HT1080 (cell line): ENCODE data around the gene SLC16A6. TPM values are rescaled to one million over a fixed set of nuclear protein-coding genes. Genes with fewer than 3 reads are reported as not detected.
"Not testable (repeated sequence)": the region's sequence is repeated elsewhere in the genome, so short reads cannot be mapped to it uniquely, and the experiment has no call there.

Experiments
- DNase-seq: peaks from one replicate; pipeline ENCODE4 v3.0.0-alpha.2; 2015; ENCODE audit warnings: low read depth
- total RNA-seq: library from RNA; depleted of rRNA; stranded (reverse); fragments of >200 nt; shearing (Covaris generic); gene quantifications from 2 replicates; pipeline ENCODE4 v1.2.3, GENCODE V29; 2014

The SLC16A6 gene
- total RNA-seq, 1 experiment from 2014 or later, result 0.16 TPM

DNA sequence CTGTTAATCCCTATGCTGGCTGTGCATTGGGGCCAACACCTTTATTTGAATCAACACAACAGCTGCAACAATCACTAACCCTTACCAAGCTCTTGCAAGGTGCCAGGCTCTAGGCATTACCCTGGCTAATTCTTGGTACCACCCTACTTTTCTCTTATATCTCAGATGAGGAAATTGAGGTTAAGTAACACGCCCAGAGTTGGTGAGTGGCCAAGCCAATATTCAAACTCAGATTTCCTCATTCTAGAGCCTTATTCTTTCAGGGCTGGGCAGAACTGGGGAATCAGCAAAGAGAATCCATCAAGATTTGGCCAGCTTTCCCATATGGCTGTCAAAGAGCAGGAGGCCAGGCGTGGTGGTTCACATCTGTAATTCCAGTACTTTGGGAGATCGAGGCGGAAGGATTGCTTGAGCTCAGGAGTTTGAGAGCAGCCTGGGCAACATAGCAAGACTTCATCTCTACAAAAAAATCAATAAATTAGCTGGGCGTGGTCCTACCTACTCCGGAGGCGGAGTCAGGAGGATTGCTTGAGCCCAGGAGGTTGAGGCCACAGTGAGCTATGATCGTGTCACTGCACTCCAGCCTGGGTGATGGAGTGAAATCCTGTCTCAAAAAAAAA is 24.1 kb upstream of the SLC16A6 start:
- no peak for DNase-seq

DNA sequence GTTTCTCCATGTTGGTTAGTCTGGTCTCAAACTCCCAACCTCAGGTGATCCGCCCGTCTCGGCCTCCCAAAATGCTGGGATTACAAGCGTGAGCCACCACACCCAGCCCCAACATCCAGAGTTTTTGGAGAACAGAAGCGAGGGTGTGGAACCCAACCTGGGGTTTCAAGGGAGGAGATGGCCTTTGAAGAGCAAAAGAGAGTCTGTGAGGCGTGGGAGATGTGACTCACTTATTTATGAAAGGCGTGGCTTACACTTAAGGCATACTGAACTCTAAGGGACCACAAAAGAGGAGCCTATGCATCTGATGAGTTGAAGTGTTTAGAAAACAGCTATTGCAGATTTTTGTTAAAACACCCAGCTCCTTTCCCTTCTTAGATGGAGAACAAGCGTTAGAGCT is 19.2 kb upstream of the SLC16A6 start:
- no peak for DNase-seq

GRCh38 chr17:68309066-68309670 is 18.2 kb upstream of the SLC16A6 start:
- not testable (repeated sequence) for DNase-seq

DNA sequence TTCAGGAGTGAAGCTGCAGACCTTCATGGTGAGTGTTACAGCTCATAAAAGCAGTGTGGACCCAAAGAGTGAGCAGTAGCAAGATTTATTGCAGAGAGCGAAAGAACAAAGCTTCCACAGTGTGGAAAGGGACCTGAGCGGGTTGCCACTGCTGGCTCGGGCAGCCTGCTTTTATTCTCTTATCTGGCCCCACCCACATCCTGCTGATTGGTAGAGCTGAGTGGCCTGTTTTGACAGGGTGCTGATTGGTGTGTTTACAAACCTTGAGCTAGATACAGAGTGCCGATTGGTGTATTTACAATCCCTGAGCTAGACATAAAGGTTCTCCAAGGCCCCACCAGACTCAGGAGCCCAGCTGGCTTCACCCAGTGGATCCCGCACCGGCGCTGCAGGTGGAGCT is 17.6 kb upstream of the SLC16A6 start:
- DNase-seq, result not testable (repeated sequence)

GRCh38 chr17:68307443-68307842 is 16.5 kb upstream of the SLC16A6 start:
- DNase-seq, result no peak

GRCh38 chr17:68306819-68307218 is 15.9 kb upstream of the SLC16A6 start:
- no peak for DNase-seq

- DNase-seq, result no peak
These were observed 14.2 kb upstream of the SLC16A6 start for GRCh38 chr17:68305142-68305541.

- no peak for DNase-seq
These were observed 13.8 kb upstream of the SLC16A6 start for GRCh38 chr17:68304706-68305105.

- no peak for DNase-seq
These were observed 11.7 kb upstream of the SLC16A6 start for GRCh38 chr17:68302666-68303065.

DNA sequence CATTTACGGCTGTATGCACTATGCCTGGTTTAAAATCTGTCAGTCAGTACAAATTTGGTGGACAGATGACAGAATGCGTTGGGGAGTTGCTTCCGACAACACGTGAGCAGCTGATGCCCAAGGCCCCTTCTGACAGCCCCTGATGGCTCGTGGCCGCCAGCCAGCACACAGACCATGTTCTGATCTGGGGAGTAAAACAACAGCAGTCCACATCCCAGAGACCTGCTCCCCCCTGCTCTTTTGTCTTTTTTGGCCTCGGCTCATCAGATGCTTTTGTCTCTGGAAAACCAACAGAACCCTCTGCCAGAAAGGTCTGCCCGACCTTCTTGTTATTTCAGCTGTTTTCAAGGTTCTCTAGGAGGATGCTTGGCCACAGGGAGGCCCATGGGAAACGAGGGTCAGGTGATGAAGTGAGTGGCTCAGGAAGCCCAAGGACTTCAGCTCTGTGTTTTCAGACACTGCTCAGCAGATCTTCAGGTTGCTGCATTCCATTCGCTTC is 11.2 kb upstream of the SLC16A6 start:
- no peak for DNase-seq

DNA sequence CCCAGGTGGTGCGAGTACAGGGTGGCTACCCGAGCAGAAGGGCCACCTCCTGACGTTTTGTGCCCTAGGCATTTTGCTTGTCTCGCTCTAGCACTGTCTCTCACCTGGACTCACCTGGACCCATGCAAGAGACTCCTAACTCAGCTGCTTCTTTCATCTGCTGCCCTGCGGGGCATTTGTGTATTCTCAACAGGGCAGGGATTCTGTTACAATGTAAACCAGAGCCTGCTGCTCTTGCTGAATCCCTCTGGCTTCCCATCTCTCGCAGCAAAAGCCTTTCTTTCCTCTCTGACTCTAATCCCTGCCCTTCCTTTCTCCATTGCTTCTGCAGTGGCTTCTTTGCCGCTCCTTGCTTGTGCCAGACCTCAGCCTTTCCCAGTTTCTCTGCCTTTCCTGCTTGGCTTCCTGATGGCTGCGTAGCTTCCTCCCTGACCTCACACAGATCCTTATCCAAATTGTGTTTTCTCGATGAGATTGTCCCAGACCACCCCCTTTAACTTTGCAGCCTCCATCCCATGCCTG is 10.6 kb upstream of the SLC16A6 start:
- DNase-seq, result no peak

- no peak for DNase-seq
These were observed 8.9 kb upstream of the SLC16A6 start for GRCh38 chr17:68299817-68300216.

DNA sequence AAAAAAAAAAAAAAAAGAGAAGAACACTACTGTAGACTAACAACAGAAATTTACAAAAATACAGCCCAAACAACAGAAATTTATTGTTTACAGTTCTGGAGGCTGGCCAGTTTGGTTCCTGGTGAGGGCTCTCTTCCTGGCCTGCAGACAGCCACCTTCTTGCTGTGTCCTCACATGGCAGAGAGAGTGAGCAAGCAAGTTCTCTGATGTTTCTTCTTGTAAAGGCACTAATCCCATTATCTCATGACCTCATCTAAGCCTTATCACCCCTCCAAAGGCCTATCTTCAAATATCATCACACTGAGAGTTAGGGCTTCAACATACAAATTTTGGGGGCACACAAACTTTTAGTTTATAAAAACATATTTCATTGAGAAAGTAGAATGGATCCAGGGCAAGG is 7.7 kb upstream of the SLC16A6 start:
- no peak for DNase-seq

DNA sequence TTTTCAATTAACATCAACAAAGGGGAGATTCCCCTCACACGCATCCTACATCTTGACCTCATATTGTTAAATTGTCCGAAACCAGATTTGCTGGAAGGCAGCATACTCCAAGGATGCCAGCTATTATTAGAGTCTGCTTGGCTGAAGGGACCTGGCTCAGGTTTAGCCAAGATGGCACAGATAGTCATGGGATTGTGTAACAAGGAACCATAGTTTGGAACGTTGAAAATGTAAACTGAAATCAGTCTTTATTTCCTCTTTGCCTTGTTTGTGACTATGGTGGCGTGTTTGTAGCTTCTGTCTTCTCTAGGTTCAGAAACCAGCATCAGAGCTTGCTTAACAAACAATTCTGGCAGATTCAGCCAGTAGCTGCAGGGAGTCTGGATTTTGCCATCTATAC is 6.3 kb upstream of the SLC16A6 start:
- DNase-seq, result no peak

DNA sequence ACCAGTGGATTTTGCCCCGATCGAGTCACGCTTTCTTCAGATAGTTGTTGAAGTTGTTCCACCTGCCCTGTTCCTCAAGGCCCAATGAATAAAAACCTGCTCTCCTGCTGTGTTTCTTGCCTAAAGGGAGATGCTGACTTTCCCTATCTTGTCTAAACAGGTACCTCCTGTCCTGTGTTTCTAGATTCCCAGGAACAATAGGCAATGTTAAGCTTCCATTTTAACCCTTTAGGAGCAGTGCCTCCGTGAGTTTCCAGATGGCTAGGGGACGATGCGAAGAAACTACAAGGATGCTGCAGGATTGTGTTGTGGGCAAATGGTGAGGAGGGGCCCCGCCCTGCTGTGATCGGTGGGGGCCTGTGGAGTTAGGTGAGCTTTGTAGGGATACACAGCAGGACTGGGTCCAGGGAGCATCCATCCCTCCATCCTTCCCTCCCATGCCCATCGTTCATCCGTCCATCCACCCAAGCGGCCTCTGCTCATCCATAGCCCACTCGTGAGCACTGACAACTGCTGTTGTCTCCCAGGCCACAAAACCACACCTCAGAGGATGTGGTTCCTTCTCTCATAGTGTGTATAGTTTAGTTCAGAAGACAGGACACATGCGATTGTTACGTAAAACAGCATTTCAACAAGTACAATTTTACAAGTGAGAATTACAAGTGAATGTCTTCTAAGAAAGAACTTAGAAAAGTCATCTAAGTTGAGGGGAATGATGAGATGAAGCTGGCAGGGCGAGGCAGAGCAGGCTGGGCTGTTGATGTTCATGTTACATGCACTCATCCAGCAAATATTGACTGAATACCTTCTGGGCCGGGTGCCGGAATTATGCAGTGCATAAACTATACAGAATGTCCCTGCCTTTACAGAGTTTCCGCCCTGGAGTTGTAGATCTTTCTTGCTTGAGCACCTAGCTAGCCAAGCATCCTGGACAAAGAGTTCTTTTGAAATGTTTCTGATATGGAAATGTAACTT is 5.6 kb upstream of the SLC16A6 start:
- DNase-seq, result no peak

DNA sequence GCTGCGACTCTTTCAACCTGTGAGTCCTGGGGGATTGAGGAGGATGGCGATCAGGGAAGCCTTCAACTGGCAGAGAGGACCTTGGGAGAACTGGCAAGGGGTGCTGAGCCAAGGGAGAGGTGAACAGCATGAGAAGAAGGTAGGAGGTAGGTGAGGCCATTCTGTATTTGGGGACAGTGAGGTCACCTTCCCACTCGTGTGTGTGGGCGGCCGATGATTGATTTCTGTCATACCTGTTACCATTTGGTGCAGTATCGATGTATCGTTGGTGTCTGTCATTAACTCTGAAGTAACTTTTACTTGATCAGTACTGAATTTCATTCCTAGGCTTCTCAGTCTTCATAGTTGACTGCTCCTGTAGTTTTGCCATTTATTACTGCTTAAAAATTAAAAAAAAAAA is 4.2 kb upstream of the SLC16A6 start:
- no peak for DNase-seq

- no peak for DNase-seq
These were observed 3.7 kb upstream of the SLC16A6 start for GRCh38 chr17:68294617-68295016.

GRCh38 chr17:68294196-68294555 is 3.2 kb upstream of the SLC16A6 start:
- no peak for DNase-seq

GRCh38 chr17:68293490-68294195 is 2.7 kb upstream of the SLC16A6 start:
- DNase-seq, result no peak

DNA sequence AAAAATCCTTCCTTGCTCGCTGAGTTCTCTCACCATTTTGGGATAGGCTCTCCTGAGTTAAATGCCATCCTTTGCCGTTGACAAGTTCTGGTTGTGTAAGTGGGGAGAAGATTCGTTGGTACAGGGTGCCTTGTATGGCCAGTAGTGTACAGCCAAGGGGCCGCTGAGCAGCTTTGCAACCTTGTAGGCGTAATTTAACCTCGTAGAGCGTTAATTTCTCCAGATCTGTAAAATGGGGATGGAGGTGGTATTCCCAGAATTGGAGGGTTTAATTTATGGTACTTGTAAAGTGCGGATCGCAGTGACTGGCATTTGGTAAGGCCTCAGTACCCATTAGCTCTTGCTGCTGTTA is 1.7 kb upstream of the SLC16A6 start:
- no peak for DNase-seq
